HEK293 (cell line): Measurements from ENCODE around the gene C9orf43.

Experiments
- GLIS1 ChIP-seq: fragments of 450-650 bp; formaldehyde crosslinking; IDR thresholded peaks from 2 replicates; pipeline ENCODE4 v1.5.1; 2016; ENCODE audit warnings: missing biosample characterization, missing genetic modification characterization
- HOXD13 ChIP-seq: sonication (generic); formaldehyde crosslinking; IDR thresholded peaks from 2 replicates; pipeline ENCODE4 v1.8.0; 2022; ENCODE audit warnings: missing genetic modification reagents, borderline replicate concordance
- IKZF3 ChIP-seq: fragments of 450-650 bp; IDR thresholded peaks from 2 replicates; pipeline ENCODE4 v1.5.0; 2018; ENCODE audit warnings: missing biosample characterization, mild to moderate bottlenecking, missing genetic modification characterization, moderate library complexity
- KLF16 ChIP-seq: fragments of 450-650 bp; formaldehyde crosslinking; IDR thresholded peaks from 2 replicates; pipeline ENCODE4 v1.5.1; 2017; ENCODE audit warnings: missing biosample characterization, missing genetic modification characterization
- KLF9 ChIP-seq: fragments of 450-650 bp; formaldehyde crosslinking; IDR thresholded peaks from 2 replicates; pipeline ENCODE4 v1.5.1; 2016; ENCODE audit warnings: missing biosample characterization, missing genetic modification characterization, low read depth
- MEIS1 ChIP-seq: sonication (generic); formaldehyde crosslinking; IDR thresholded peaks from 2 replicates; pipeline ENCODE4 v1.8.1; 2022; ENCODE audit warnings: missing genetic modification reagents, mild to moderate bottlenecking, borderline replicate concordance
- MZF1 ChIP-seq: fragments of 450-650 bp; formaldehyde crosslinking; IDR thresholded peaks from 2 replicates; pipeline ENCODE4 v1.5.1; 2017; ENCODE audit warnings: missing biosample characterization, missing genetic modification characterization, borderline replicate concordance
- OSR2 ChIP-seq: fragments of 450-650 bp; formaldehyde crosslinking; IDR thresholded peaks from 2 replicates; pipeline ENCODE4 v1.5.1; 2016; ENCODE audit warnings: missing biosample characterization, missing genetic modification characterization
- PATZ1 ChIP-seq: fragments of 450-650 bp; formaldehyde crosslinking; IDR thresholded peaks from 2 replicates; pipeline ENCODE4 v1.5.1; 2016; ENCODE audit warnings: missing biosample characterization, missing genetic modification characterization
- PRDM10 ChIP-seq: fragments of 450-650 bp; formaldehyde crosslinking; IDR thresholded peaks from 2 replicates; pipeline ENCODE4 v1.5.1; 2016; ENCODE audit warnings: missing biosample characterization, missing genetic modification characterization
- YY1 ChIP-seq: fragments of 450-650 bp; formaldehyde crosslinking; IDR thresholded peaks from 2 replicates; pipeline ENCODE4 v1.5.1; 2018; ENCODE audit warnings: missing biosample characterization, missing genetic modification characterization
- ZBTB48 ChIP-seq: fragments of 450-650 bp; formaldehyde crosslinking; IDR thresholded peaks from 2 replicates; pipeline ENCODE4 v1.5.1; 2016; ENCODE audit warnings: missing biosample characterization, missing genetic modification characterization
- ZFP41 ChIP-seq: fragments of 450-650 bp; formaldehyde crosslinking; IDR thresholded peaks from 2 replicates; pipeline ENCODE4 v1.5.1; 2016; ENCODE audit warnings: missing biosample characterization, missing genetic modification characterization, borderline replicate concordance
- ZFP69B ChIP-seq: fragments of 450-650 bp; formaldehyde crosslinking; IDR thresholded peaks from 2 replicates; pipeline ENCODE4 v1.5.1; 2016; ENCODE audit warnings: missing biosample characterization, missing genetic modification characterization
- ZNF140 ChIP-seq: fragments of 450-650 bp; formaldehyde crosslinking; IDR thresholded peaks from 2 replicates; pipeline ENCODE4 v1.5.1; 2016; ENCODE audit warnings: missing biosample characterization, missing genetic modification characterization
- ZNF18 ChIP-seq: fragments of 450-650 bp; formaldehyde crosslinking; IDR thresholded peaks from 2 replicates; pipeline ENCODE4 v1.5.1; 2016; ENCODE audit warnings: missing biosample characterization, missing genetic modification characterization
- ZNF324 ChIP-seq: fragments of 450-650 bp; formaldehyde crosslinking; IDR thresholded peaks from 2 replicates; pipeline ENCODE4 v1.5.1; 2016; ENCODE audit warnings: missing biosample characterization, missing genetic modification characterization
- ZNF335 ChIP-seq: fragments of 450-650 bp; formaldehyde crosslinking; conservative IDR thresholded peaks from 2 replicates; pipeline ENCODE4 v1.5.1; 2016; ENCODE audit warnings: missing biosample characterization, missing genetic modification characterization
- ZNF558 ChIP-seq: fragments of 450-650 bp; formaldehyde crosslinking; IDR thresholded peaks from 2 replicates; pipeline ENCODE4 v1.5.1; 2016; ENCODE audit warnings: missing biosample characterization, missing genetic modification characterization
- ZNF561 ChIP-seq: fragments of 450-650 bp; IDR thresholded peaks from 2 replicates; pipeline ENCODE4 v1.5.1; 2018; ENCODE audit warnings: missing biosample characterization, missing genetic modification characterization, borderline replicate concordance
- ZNF621 ChIP-seq: fragments of 450-650 bp; formaldehyde crosslinking; IDR thresholded peaks from 2 replicates; pipeline ENCODE4 v1.5.1; 2017; ENCODE audit warnings: missing biosample characterization, missing genetic modification characterization
- ZNF629 ChIP-seq: fragments of 450-650 bp; formaldehyde crosslinking; IDR thresholded peaks from 2 replicates; pipeline ENCODE4 v1.5.1; 2017; ENCODE audit warnings: missing biosample characterization, missing genetic modification characterization
- ZNF664 ChIP-seq: fragments of 450-650 bp; formaldehyde crosslinking; IDR thresholded peaks from 2 replicates; pipeline ENCODE4 v1.5.1; 2016; ENCODE audit warnings: missing biosample characterization, missing genetic modification characterization
- ZSCAN30 ChIP-seq: fragments of 450-650 bp; IDR thresholded peaks from 2 replicates; pipeline ENCODE4 v1.5.1; 2018; ENCODE audit warnings: missing biosample characterization, mild to moderate bottlenecking, missing genetic modification characterization, moderate library complexity
- TF ChIP-seq, protein P1 (sequence below): fragments of 450-650 bp; formaldehyde crosslinking; IDR thresholded peaks from 2 replicates; pipeline ENCODE4 v1.5.1; 2016; ENCODE audit warnings: missing biosample characterization, missing genetic modification characterization
- TF ChIP-seq, protein P2 (sequence below): fragments of 450-650 bp; formaldehyde crosslinking; IDR thresholded peaks from 2 replicates; pipeline ENCODE4 v1.5.1; 2016; ENCODE audit warnings: missing biosample characterization, missing genetic modification characterization

Gene C9orf43

GRCh38 chr9:113401027-113401792, 9.3 kb upstream of the C9orf43 start, which contains the start of gene ALAD (continued):
- TF ChIP-seq ZNF324 (tag by site-specific recombination) (no peak), MEIS1 (CRISPR knock-in tag) (no peak), ZNF558 (tag by site-specific recombination) (no peak), KLF16 (tag by site-specific recombination) (peak; percentile 82; the same call in 1 of the 2 replicates), GLIS1 (tag by site-specific recombination) (peak; percentile 91), PRDM10 (0 out of 2 replicates have a peak, but pooled peaks have one; percentile 14), ZNF664 (no peak), ZBTB48 (tag by site-specific recombination) (peak; percentile 44), ZFP41 (tag by site-specific recombination) (no peak), KLF9 (peak; percentile 98), ZNF561 (tag by site-specific recombination) (0 out of 2 replicates have a peak, but pooled peaks have one; percentile 38), ZNF621 (tag by site-specific recombination) (no peak), ZNF140 (tag by site-specific recombination) (no peak), ZNF629 (peak; percentile 38), OSR2 (tag by site-specific recombination) (0 out of 2 replicates have a peak, but pooled peaks have one; percentile 30), HOXD13 (CRISPR knock-in tag) (no peak), YY1 (tag by site-specific recombination) (no peak), PATZ1 (peak; percentile 99), ZSCAN30 (tag by site-specific recombination) (peak; percentile 18; the same call in 1 of the 2 replicates), ZNF18 (tag by site-specific recombination) (peak; percentile 82; the same call in 1 of the 2 replicates), IKZF3 (tag by site-specific recombination) (0 out of 2 replicates have a peak, but pooled peaks have one; percentile 51), ZFP69B (tag by site-specific recombination) (no peak), MZF1 (tag by site-specific recombination) (no peak), ZNF335 (tag by site-specific recombination) (peak; percentile 35; the same call in 1 of the 2 replicates)
- TF ChIP-seq, protein P1, sequence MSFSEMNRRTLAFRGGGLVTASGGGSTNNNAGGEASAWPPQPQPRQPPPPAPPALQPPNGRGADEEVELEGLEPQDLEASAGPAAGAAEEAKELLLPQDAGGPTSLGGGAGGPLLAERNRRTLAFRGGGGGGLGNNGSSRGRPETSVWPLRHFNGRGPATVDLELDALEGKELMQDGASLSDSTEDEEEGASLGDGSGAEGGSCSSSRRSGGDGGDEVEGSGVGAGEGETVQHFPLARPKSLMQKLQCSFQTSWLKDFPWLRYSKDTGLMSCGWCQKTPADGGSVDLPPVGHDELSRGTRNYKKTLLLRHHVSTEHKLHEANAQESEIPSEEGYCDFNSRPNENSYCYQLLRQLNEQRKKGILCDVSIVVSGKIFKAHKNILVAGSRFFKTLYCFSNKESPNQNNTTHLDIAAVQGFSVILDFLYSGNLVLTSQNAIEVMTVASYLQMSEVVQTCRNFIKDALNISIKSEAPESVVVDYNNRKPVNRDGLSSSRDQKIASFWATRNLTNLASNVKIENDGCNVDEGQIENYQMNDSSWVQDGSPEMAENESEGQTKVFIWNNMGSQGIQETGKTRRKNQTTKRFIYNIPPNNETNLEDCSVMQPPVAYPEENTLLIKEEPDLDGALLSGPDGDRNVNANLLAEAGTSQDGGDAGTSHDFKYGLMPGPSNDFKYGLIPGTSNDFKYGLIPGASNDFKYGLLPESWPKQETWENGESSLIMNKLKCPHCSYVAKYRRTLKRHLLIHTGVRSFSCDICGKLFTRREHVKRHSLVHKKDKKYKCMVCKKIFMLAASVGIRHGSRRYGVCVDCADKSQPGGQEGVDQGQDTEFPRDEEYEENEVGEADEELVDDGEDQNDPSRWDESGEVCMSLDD, result peak; percentile 72; the same call in 1 of the 2 replicates
- TF ChIP-seq, protein P2, sequence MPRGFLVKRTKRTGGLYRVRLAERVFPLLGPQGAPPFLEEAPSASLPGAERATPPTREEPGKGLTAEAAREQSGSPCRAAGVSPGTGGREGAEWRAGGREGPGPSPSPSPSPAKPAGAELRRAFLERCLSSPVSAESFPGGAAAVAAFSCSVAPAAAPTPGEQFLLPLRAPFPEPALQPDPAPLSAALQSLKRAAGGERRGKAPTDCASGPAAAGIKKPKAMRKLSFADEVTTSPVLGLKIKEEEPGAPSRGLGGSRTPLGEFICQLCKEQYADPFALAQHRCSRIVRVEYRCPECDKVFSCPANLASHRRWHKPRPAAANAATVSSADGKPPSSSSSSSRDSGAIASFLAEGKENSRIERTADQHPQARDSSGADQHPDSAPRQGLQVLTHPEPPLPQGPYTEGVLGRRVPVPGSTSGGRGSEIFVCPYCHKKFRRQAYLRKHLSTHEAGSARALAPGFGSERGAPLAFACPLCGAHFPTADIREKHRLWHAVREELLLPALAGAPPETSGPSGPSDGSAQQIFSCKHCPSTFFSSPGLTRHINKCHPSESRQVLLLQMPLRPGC (tag by site-specific recombination), result peak; percentile 39; the same call in 1 of the 2 replicates
